K562 (cell line): ENCODE results near the gene REM2. TPM values are rescaled to one million over a fixed set of nuclear protein-coding genes. Genes with fewer than 3 reads are reported as not detected.

Experiments
- ATAC-seq: fragments of 200-7000 bp; cut with Tn5 transposase; 3 replicates; pipeline ENCODE4 v1.9.1; 2020; ENCODE audit warnings: moderate library complexity
- BruUV-seq: library from RNA; stranded (reverse); fragments of 400-500 nt; replicated peaks from 2 replicates; lab custom pipeline; 2021; lab: Mats Ljungman, UMichigan
- CTCF ChIA-PET: fragments of 300-600 bp; formaldehyde crosslinking; extraction: SDS; loops from one replicate; lab custom pipeline; 2021; ENCODE audit warnings: low intra/inter-chr PET ratio; lab: Yijun Ruan, JAX
- POLR2A ChIA-PET: fragments of 300-600, 350-650 bp; sonication (Branson Sonifier 250); formaldehyde crosslinking; extraction: SDS; loops from one replicate; lab custom pipeline; 2021; ENCODE audit warnings: antibody characterized with exemption, inconsistent platforms; lab: Yijun Ruan, JAX
- DNase-seq, 4 experiments: peaks; one replicate each; pipeline versions ENCODE4 v3.0.0 to v3.0.0-alpha.2; 2011 to 2018; ENCODE audit warnings: low spot score in 3 of 4, mixed read lengths in 3 of 4; ENCODE audit errors: extremely low read depth in 1 of 4
- FAIRE-seq: peaks from 2 replicates; lab custom pipeline; 2011; peaks lifted over from hg19 to GRCh38; lab: Jason Lieb, UNC
- H2AFZ ChIP-seq: 2 replicates; pipeline ENCODE4 v1.6.0; 2011; ENCODE audit warnings: low read depth, low read length, control low read depth, inconsistent platforms
- H3K27ac ChIP-seq: fragments of 200-600 bp; 3 replicates; pipeline ENCODE4 v1.8.0; 2011; ENCODE audit warnings: low read depth, mild to moderate bottlenecking, control low read depth, inconsistent platforms, low read length, moderate library complexity, mixed read lengths; ENCODE audit errors: extremely low read depth
- H3K27me3 ChIP-seq, 2 experiments: fragments of 300-600 bp in 1 of 2; 2 replicates in 1 of 2; 3 replicates in 1 of 2; pipeline versions ENCODE4 v1.6.0 to v1.8.0; 2011; ENCODE audit warnings: inconsistent platforms in 2 of 2, low read length in 2 of 2, mild to moderate bottlenecking in 1 of 2, mixed read lengths in 1 of 2, moderate library complexity in 1 of 2; ENCODE audit not compliant: control insufficient read depth in 2 of 2, insufficient read depth in 2 of 2
- H3K36me3 ChIP-seq: fragments of 300-600 bp; 3 replicates; pipeline ENCODE4 v1.8.0; 2011; ENCODE audit warnings: mild to moderate bottlenecking, low read length, inconsistent platforms; ENCODE audit not compliant: control insufficient read depth, insufficient read depth
- H3K4me1 ChIP-seq, 2 experiments: fragments of 200-600 bp in 1 of 2; replicated peaks in 1 of 2; 2 replicates in 1 of 2; 3 replicates in 1 of 2; pipeline versions ENCODE4 v1.5.1 to v1.8.0; 2011; ENCODE audit warnings: inconsistent platforms in 2 of 2, low read length in 2 of 2, mild to moderate bottlenecking in 1 of 2, mixed read lengths in 1 of 2, moderate library complexity in 1 of 2; ENCODE audit not compliant: control insufficient read depth in 2 of 2, insufficient read depth in 2 of 2
- H3K4me2 ChIP-seq: 2 replicates; pipeline ENCODE4 v1.6.1; 2011; ENCODE audit warnings: low read length, control low read depth, inconsistent platforms, mixed read lengths; ENCODE audit not compliant: insufficient read depth
- H3K4me3 ChIP-seq: fragments of 200-600 bp; sonication (generic), shearing (Covaris generic); 2 replicates; pipeline ENCODE4 v1.5.1; 2016; ENCODE audit warnings: control low read depth, inconsistent platforms
- H3K79me2 ChIP-seq: fragments of 200-600 bp; 3 replicates; pipeline ENCODE4 v1.8.0; 2011; ENCODE audit warnings: low read length, inconsistent platforms; ENCODE audit not compliant: control insufficient read depth, insufficient read depth
- H3K9ac ChIP-seq, 2 experiments: 2 replicates each; pipeline versions ENCODE4 v1.6.0 to v1.6.1; 2011; ENCODE audit warnings: low read depth in 2 of 2, low read length in 2 of 2, control low read depth in 1 of 2, inconsistent platforms in 1 of 2, mild to moderate bottlenecking in 1 of 2, mixed read lengths in 1 of 2; ENCODE audit not compliant: insufficient read depth in 1 of 2
- H3K9me1 ChIP-seq: one replicate; pipeline ENCODE4 v1.6.0; 2011; ENCODE audit warnings: inconsistent platforms, mild to moderate bottlenecking, low read length, moderate library complexity; ENCODE audit not compliant: control insufficient read depth, insufficient read depth
- H3K9me3 ChIP-seq: replicated peaks from 2 replicates; pipeline ENCODE4 v1.5.1; 2011; ENCODE audit warnings: low read depth, low read length, inconsistent platforms; ENCODE audit not compliant: control insufficient read depth, insufficient read depth
- H4K20me1 ChIP-seq: replicated peaks from 2 replicates; pipeline ENCODE4 v1.6.1; 2011; ENCODE audit warnings: low read length, inconsistent platforms, mixed read lengths; ENCODE audit not compliant: control insufficient read depth, insufficient read depth
- KAT7 ChIP-seq: sonication (generic); formaldehyde crosslinking; IDR thresholded peaks from 2 replicates; pipeline ENCODE4 v1.8.0; 2022; ENCODE audit warnings: missing genetic modification reagents, mild to moderate bottlenecking, borderline replicate concordance
- KLF6 ChIP-seq: fragments of 250-450 bp; sonication (Bioruptor Pico); IDR thresholded peaks from 2 replicates; pipeline ENCODE4 v1.4.0; 2020; ENCODE audit warnings: mild to moderate bottlenecking, moderate library complexity, borderline replicate concordance
- ZEB2 ChIP-seq: fragments of 450-650 bp; IDR thresholded peaks from 2 replicates; pipeline ENCODE4 v1.6.1; 2016
- WGBS: fragments of 100-300 bp; shearing (Covaris generic); methylation state at CpG from one replicate; pipeline ENCODE4 v1.1.6; 2016; ENCODE audit warnings: low coverage, mixed read lengths; ENCODE audit not compliant: insufficient coverage; ENCODE audit errors: missing lambda C conversion rate; 5-methylcytosine and 5-hydroxymethylcytosine counted together
- in situ Hi-C: fragments of 300-500 bp; cut with MboI; formaldehyde crosslinking; loops from 4 replicates; pipeline ENCODE4 v1.15.0; 2018; ENCODE audit warnings: inconsistent platforms, mixed read lengths
- intact Hi-C: fragments of 100-400 bp; cut with micrococcal nuclease; formaldehyde crosslinking; loops from 2 replicates; pipeline ENCODE4 v1.14.2; 2022
- polyA plus RNA-seq, 8 experiments: library from polyadenylated mRNA; depleted of rRNA in 4 of 8; stranded (reverse) in 5 of 8; unstranded in 3 of 8; fragments of >200 nt; fragmentation: Nextera tagmentation in 2 of 8; fragmentation: Illumina TruSeq in 1 of 8; extraction: Ambion mirVana in 2 of 8; extraction: Trizol in 1 of 8; gene quantifications; 2 replicates each; pipeline versions ENCODE4 v1.2.1 to v1.2.3, GENCODE V29; 2011 to 2014; ENCODE audit warnings: inconsistent platforms in 1 of 8, missing spikeins in 1 of 8
- total RNA-seq, 7 experiments: library from RNA; depleted of rRNA in 6 of 7; stranded (reverse); fragments of >200 nt in 6 of 7; fragmentation: Illumina TruSeq in 2 of 7; extraction: Trizol in 2 of 7; gene quantifications; 2 replicates each; pipeline versions ENCODE4 v1.2.1 to v1.2.3, GENCODE V29; 2011 to 2021; ENCODE audit warnings: low replicate concordance in 1 of 7
- TF ChIP-seq, protein P1 (sequence below), 3 experiments: fragments of 200-800 bp in 1 of 3; fragments of 250-450 bp in 1 of 3; fragments of 450-650 bp in 1 of 3; sonication (Bioruptor Pico) in 1 of 3; sonication (Bioruptor generic) in 1 of 3; formaldehyde crosslinking in 1 of 3; IDR thresholded peaks; 2 replicates each; pipeline versions ENCODE4 v1.6.1 to v1.8.0; 2016 to 2022; ENCODE audit warnings: mild to moderate bottlenecking in 2 of 3, missing genetic modification characterization in 2 of 3, missing compliant biosample characterization in 1 of 3, moderate library complexity in 1 of 3
- TF ChIP-seq, protein P2 (sequence below): sonication (generic); formaldehyde crosslinking; IDR thresholded peaks from 2 replicates; pipeline ENCODE4 v1.8.1; 2023; ENCODE audit warnings: missing genetic modification reagents, mild to moderate bottlenecking, borderline replicate concordance
- TF ChIP-seq, protein P3 (sequence below): fragments of 450-650 bp; IDR thresholded peaks from 2 replicates; pipeline ENCODE4 v1.6.1; 2016
- TF ChIP-seq, protein P4 (sequence below): fragments of 250-450 bp; sonication (Bioruptor Pico); IDR thresholded peaks from 2 replicates; pipeline ENCODE4 v1.5.0; 2021; ENCODE audit warnings: mild to moderate bottlenecking, borderline replicate concordance

The REM2 gene
- total and polyA plus RNA-seq, 9 of the 15 experiments (the other 6 are each of a cell fraction or from before 2014, with no cell fraction given) = 0.18 to 1.0 (median 0.38) TPM

DNA sequence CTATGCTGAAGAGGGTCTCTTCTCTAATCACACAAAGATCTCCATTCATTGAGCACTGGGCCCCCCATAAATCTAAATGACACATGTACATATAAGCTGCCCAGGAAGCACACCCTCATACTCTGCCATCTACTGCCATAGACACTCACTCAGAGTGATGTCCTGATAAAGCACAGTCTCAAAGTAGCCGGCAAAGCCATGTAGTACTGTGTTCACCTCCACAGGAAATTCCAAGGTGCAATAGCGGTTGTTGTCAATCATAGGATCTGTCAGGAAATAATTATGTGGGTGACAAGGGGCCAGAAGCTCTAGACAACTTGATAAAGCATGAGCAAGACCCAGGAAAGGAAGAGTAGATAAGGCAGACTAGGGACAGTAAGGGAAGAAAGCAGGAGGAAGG, 39.3 kb downstream of the REM2 start:
- Histone ChIP-seq H3K79me2 (peaks cover 35% of the 10 kb centered on the region), H3K4me1 (peaks cover 3 to 25% of the 10 kb centered on the region in 2 experiments), H3K27ac (no peak overlapping the region), H3K9ac (no peak overlapping the region), H3K9me1 (no peaks in the 10 kb centered on the region), H3K9me3 (no peaks in the 10 kb centered on the region), H3K4me3 (no peak overlapping the region), H3K27me3 (no peaks in the 10 kb centered on the region), H3K4me2 (peak overlapping the region; percentile 3; the same call in 1 of the 2 replicates), H4K20me1 (no peaks in the 10 kb centered on the region), H2AFZ (no peak overlapping the region), H3K36me3 (peaks cover 75% of the 10 kb centered on the region)
- BruUV-seq = no TSS peak
- in situ Hi-C loops (no loop called here), intact Hi-C loops (no loop called here)
- ChIA-PET POLR2A (interaction anchor here (1.6 kb wide), 1 partner anchor 84 kb away, joined by 3 read pairs; no protein-coding TSS in a partner anchor), CTCF (no interaction called here)
- ATAC-seq = no peak
- DNase-seq = no peak
- no peak for FAIRE-seq
- 14% methylated on average over 2 of the region's 2 CpGs for WGBS
- TF ChIP-seq KAT7 (no peak), ZEB2 (no peak), KLF6 (CRISPR knock-in tag) (no peak)
- TF ChIP-seq, protein P1, sequence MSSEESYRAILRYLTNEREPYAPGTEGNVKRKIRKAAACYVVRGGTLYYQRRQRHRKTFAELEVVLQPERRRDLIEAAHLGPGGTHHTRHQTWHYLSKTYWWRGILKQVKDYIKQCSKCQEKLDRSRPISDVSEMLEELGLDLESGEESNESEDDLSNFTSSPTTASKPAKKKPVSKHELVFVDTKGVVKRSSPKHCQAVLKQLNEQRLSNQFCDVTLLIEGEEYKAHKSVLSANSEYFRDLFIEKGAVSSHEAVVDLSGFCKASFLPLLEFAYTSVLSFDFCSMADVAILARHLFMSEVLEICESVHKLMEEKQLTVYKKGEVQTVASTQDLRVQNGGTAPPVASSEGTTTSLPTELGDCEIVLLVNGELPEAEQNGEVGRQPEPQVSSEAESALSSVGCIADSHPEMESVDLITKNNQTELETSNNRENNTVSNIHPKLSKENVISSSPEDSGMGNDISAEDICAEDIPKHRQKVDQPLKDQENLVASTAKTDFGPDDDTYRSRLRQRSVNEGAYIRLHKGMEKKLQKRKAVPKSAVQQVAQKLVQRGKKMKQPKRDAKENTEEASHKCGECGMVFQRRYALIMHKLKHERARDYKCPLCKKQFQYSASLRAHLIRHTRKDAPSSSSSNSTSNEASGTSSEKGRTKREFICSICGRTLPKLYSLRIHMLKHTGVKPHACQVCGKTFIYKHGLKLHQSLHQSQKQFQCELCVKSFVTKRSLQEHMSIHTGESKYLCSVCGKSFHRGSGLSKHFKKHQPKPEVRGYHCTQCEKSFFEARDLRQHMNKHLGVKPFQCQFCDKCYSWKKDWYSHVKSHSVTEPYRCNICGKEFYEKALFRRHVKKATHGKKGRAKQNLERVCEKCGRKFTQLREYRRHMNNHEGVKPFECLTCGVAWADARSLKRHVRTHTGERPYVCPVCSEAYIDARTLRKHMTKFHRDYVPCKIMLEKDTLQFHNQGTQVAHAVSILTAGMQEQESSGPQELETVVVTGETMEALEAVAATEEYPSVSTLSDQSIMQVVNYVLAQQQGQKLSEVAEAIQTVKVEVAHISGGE (CRISPR knock-in tag; IDR thresholded peaks at IDR 0.05) = peak in 1 of 3 experiments; percentile 23; a peak in 1 of 6 replicates
- TF ChIP-seq, protein P2, sequence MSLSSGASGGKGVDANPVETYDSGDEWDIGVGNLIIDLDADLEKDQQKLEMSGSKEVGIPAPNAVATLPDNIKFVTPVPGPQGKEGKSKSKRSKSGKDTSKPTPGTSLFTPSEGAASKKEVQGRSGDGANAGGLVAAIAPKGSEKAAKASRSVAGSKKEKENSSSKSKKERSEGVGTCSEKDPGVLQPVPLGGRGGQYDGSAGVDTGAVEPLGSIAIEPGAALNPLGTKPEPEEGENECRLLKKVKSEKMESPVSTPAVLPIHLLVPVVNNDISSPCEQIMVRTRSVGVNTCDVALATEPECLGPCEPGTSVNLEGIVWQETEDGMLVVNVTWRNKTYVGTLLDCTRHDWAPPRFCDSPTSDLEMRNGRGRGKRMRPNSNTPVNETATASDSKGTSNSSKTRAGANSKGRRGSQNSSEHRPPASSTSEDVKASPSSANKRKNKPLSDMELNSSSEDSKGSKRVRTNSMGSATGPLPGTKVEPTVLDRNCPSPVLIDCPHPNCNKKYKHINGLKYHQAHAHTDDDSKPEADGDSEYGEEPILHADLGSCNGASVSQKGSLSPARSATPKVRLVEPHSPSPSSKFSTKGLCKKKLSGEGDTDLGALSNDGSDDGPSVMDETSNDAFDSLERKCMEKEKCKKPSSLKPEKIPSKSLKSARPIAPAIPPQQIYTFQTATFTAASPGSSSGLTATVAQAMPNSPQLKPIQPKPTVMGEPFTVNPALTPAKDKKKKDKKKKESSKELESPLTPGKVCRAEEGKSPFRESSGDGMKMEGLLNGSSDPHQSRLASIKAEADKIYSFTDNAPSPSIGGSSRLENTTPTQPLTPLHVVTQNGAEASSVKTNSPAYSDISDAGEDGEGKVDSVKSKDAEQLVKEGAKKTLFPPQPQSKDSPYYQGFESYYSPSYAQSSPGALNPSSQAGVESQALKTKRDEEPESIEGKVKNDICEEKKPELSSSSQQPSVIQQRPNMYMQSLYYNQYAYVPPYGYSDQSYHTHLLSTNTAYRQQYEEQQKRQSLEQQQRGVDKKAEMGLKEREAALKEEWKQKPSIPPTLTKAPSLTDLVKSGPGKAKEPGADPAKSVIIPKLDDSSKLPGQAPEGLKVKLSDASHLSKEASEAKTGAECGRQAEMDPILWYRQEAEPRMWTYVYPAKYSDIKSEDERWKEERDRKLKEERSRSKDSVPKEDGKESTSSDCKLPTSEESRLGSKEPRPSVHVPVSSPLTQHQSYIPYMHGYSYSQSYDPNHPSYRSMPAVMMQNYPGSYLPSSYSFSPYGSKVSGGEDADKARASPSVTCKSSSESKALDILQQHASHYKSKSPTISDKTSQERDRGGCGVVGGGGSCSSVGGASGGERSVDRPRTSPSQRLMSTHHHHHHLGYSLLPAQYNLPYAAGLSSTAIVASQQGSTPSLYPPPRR (CRISPR knock-in tag) = no peak
- TF ChIP-seq, protein P3, sequence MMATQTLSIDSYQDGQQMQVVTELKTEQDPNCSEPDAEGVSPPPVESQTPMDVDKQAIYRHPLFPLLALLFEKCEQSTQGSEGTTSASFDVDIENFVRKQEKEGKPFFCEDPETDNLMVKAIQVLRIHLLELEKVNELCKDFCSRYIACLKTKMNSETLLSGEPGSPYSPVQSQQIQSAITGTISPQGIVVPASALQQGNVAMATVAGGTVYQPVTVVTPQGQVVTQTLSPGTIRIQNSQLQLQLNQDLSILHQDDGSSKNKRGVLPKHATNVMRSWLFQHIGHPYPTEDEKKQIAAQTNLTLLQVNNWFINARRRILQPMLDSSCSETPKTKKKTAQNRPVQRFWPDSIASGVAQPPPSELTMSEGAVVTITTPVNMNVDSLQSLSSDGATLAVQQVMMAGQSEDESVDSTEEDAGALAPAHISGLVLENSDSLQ = peak; percentile 43
- TF ChIP-seq, protein P4, sequence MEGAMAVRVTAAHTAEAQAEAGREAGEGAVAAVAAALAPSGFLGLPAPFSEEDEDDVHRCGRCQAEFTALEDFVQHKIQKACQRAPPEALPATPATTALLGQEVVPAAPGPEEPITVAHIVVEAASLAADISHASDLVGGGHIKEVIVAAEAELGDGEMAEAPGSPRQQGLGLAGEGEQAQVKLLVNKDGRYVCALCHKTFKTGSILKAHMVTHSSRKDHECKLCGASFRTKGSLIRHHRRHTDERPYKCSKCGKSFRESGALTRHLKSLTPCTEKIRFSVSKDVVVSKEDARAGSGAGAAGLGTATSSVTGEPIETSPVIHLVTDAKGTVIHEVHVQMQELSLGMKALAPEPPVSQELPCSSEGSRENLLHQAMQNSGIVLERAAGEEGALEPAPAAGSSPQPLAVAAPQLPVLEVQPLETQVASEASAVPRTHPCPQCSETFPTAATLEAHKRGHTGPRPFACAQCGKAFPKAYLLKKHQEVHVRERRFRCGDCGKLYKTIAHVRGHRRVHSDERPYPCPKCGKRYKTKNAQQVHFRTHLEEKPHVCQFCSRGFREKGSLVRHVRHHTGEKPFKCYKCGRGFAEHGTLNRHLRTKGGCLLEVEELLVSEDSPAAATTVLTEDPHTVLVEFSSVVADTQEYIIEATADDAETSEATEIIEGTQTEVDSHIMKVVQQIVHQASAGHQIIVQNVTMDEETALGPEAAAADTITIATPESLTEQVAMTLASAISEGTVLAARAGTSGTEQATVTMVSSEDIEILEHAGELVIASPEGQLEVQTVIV (CRISPR knock-in tag) = no peak
